GM19239 (cell line): ENCODE measurements around the gene GPR107.
"Not testable (repeated sequence)": the region's sequence is repeated elsewhere in the genome, so short reads cannot be mapped to it uniquely, and the experiment has no call there.

Experiments used
- DNase-seq: peaks from one replicate; pipeline ENCODE4 v3.0.0; 2011; ENCODE audit warnings: low spot score; ENCODE audit not compliant: insufficient read length
- FAIRE-seq: peaks from 2 replicates; lab custom pipeline; 2011; peaks lifted over from hg19 to GRCh38; lab: Jason Lieb, UNC

Gene GPR107

GRCh38 chr9:130053504-130054324, at the start of gene GPR107:
Gene GPR107, plus strand, starts transcription at chr9:130053906. Its CDS starts 27 bp downstream, at chr9:130053933.
- DNase-seq = peak; percentile 87
- FAIRE-seq = peak; percentile 28

GRCh38 chr9:130003943-130004552, 49.7 kb upstream of the GPR107 start:
- DNase-seq = no peak
- FAIRE-seq = no peak

- FAIRE-seq, DNase-seq: not testable (repeated sequence)
Observed at GRCh38 chr9:130006952-130007351, 46.8 kb upstream of the GPR107 start.

GRCh38 chr9:130008538-130008937, 45.2 kb upstream of the GPR107 start:
- DNase-seq = no peak
- FAIRE-seq = peak; percentile 78

GRCh38 chr9:130009546-130009945, 44.2 kb upstream of the GPR107 start:
- not testable (repeated sequence) for DNase-seq, FAIRE-seq

GRCh38 chr9:130010151-130010988, 43.3 kb upstream of the GPR107 start:
- DNase-seq (no peak), FAIRE-seq (peak; percentile 89)

- FAIRE-seq (no peak), DNase-seq (no peak)
Observed at GRCh38 chr9:130013326-130013725, 40.4 kb upstream of the GPR107 start.

GRCh38 chr9:130015353-130016019, 38.2 kb upstream of the GPR107 start:
- FAIRE-seq (no peak), DNase-seq (no peak)

- peak; percentile 18 for FAIRE-seq
- DNase-seq = no peak
Observed at GRCh38 chr9:130017076-130017475, 36.6 kb upstream of the GPR107 start.

GRCh38 chr9:130017510-130017909, 36.2 kb upstream of the GPR107 start:
- FAIRE-seq, DNase-seq: not testable (repeated sequence)

GRCh38 chr9:130018265-130018664, 35.4 kb upstream of the GPR107 start:
- no peak for FAIRE-seq
- DNase-seq = no peak

GRCh38 chr9:130020618-130021017, 33.1 kb upstream of the GPR107 start:
- FAIRE-seq = peak; percentile 56
- no peak for DNase-seq

GRCh38 chr9:130021123-130021522, 32.6 kb upstream of the GPR107 start:
- DNase-seq = no peak
- no peak for FAIRE-seq

- not testable (repeated sequence) for DNase-seq, FAIRE-seq
Observed at GRCh38 chr9:130021842-130022241, 31.9 kb upstream of the GPR107 start.

GRCh38 chr9:130022566-130023143, 31.1 kb upstream of the GPR107 start:
- no peak for FAIRE-seq
- no peak for DNase-seq

- DNase-seq (no peak), FAIRE-seq (peak; percentile 60)
Observed at GRCh38 chr9:130023144-130023787, 30.4 kb upstream of the GPR107 start.

- DNase-seq (no peak), FAIRE-seq (no peak)
Observed at GRCh38 chr9:130023994-130024596, 29.6 kb upstream of the GPR107 start.

- FAIRE-seq = no peak
- DNase-seq = no peak
Observed at GRCh38 chr9:130024597-130024994, 29.1 kb upstream of the GPR107 start.
